Measurements from ENCODE around the gene MYLIP. TPM values are rescaled to one million over a fixed set of nuclear protein-coding genes. Genes with fewer than 3 reads are reported as not detected.

The MYLIP gene
- total RNA-seq, 4 donors from 2014 or later: 8.6 to 32.0 (median 17.5) TPM

GRCh38 chr6:16184551-16184950, 55.7 kb downstream of the MYLIP start:
- DNase-seq: no peak
- Histone ChIP-seq H3K4me3 (no peak overlapping the region), H3K27ac (no peak overlapping the region), H3K27me3 (no peaks in the 10 kb centered on the region), H3K9me3 (no peaks in the 10 kb centered on the region), H3K4me1 (peaks cover 0 to 19% (median 0%) of the 10 kb centered on the region in 3 donors), H3K36me3 (no peaks in the 10 kb centered on the region)
- 48 to 71% methylated on average over 3 of the region's 3 CpGs for WGBS, 2 donors
- intact Hi-C loops (cut with DNase I): loop anchor here (5.0 kb wide), 1 partner anchor 492 kb away; no protein-coding TSS in a partner anchor
- no peak for TF ChIP-seq POLR2A (IDR thresholded peaks at IDR 0.05)
- TF ChIP-seq, protein P1, sequence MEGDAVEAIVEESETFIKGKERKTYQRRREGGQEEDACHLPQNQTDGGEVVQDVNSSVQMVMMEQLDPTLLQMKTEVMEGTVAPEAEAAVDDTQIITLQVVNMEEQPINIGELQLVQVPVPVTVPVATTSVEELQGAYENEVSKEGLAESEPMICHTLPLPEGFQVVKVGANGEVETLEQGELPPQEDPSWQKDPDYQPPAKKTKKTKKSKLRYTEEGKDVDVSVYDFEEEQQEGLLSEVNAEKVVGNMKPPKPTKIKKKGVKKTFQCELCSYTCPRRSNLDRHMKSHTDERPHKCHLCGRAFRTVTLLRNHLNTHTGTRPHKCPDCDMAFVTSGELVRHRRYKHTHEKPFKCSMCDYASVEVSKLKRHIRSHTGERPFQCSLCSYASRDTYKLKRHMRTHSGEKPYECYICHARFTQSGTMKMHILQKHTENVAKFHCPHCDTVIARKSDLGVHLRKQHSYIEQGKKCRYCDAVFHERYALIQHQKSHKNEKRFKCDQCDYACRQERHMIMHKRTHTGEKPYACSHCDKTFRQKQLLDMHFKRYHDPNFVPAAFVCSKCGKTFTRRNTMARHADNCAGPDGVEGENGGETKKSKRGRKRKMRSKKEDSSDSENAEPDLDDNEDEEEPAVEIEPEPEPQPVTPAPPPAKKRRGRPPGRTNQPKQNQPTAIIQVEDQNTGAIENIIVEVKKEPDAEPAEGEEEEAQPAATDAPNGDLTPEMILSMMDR (IDR thresholded peaks at IDR 0.05): no peak

DNA sequence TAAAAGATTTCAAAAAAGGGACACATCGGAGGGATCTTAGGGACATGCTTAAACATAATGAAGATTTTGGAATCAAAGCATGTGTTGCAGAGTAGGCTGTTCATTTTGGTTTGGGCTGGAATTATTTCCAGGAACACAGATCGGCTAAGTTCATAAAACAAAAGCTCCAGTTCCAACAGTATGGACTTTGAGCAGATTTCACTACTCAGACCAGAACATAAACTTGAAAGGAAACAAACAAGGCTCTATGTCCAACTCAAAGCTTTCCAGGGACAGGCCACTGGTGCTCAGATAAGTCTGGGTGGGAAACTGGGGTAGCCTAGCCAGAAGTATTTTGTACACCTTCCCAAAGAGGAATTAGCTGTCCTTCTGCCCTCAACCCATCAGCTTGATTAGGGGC, 58.3 kb downstream of the MYLIP start:
- Histone ChIP-seq H3K9me3 (no peaks in the 10 kb centered on the region), H3K4me3 (no peak overlapping the region), H3K36me3 (no peaks in the 10 kb centered on the region), H3K27me3 (peaks cover 0 to 11% (median 0%) of the 10 kb centered on the region in 4 donors), H3K27ac (no peak overlapping the region), H3K4me1 (peaks cover 0 to 13% (median 0%) of the 10 kb centered on the region in 3 donors)
- no peak for DNase-seq
- intact Hi-C loops (cut with DNase I): no loop called here
- WGBS, 2 donors: 83% methylated on average over 2 of the region's 2 CpGs
- TF ChIP-seq, protein P1 (IDR thresholded peaks at IDR 0.05): no peak
- TF ChIP-seq POLR2A (IDR thresholded peaks at IDR 0.05): no peak

DNA sequence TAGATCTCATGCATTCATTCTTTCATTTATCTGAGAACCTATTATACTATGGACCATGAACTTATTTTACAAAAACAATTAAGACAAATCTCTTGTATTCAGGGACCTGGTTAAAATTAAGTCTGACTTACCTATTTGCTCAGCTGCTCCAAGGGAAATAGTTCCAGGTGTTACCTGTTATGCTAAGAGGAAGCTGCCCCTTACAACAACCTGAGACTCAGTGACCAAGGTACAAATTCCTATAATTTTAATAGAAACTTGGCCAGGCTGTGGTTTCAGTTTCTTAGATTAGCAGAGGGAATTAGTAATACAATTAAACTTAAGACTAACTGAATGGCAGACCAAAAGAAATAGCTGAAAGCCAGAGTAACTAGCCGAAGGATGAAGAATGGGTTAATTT, 61.3 kb downstream of the MYLIP start:
- TF ChIP-seq, protein P1 (IDR thresholded peaks at IDR 0.05): no peak
- TF ChIP-seq POLR2A (IDR thresholded peaks at IDR 0.05): no peak
- Histone ChIP-seq H3K4me3 (no peak overlapping the region), H3K27me3 (peaks cover 0 to 12% (median 0%) of the 10 kb centered on the region in 4 donors), H3K9me3 (no peaks in the 10 kb centered on the region), H3K4me1 (no peaks in the 10 kb centered on the region), H3K27ac (no peak overlapping the region), H3K36me3 (no peaks in the 10 kb centered on the region)
- intact Hi-C loops (cut with DNase I): no loop called here
- no peak for DNase-seq
- 67 to 75% methylated on average over 1 of the region's 1 CpG for WGBS, 2 donors

DNA sequence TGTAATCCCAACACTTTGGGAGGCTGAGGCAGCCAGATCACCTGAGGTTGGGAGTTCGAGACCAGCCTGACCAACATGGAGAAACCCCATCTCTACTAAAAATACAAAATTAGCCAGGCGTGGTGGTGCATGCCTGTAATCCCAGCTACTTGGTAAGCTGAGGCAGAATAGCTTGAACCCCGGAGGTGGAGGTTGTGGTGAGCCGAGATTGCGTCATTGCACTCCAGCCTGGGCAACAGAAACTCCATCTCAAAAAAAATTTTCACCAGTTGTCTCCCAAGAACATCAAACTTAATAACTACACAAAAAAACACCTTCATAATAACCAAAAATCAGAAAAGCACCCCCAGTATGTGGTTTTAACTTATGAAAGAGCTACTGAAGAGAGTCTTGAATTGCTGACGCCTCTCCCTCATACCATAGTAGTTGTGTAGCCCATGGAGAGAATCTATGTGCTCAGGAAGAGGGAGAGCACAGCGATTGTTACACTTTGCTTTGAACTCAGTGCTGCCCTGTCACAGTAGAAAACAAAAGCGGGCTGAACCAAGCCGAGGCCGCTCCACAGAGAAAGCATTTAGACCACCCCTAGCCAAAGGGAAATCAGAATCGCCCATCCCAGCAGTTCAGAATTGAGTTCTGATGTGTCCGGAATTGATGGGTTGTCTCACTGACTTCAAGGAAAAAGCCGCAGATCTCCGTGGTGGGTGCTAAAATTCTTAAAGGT, 67.5 kb downstream of the MYLIP start:
- intact Hi-C loops (cut with DNase I): no loop called here
- TF ChIP-seq POLR2A (IDR thresholded peaks at IDR 0.05): no peak
- TF ChIP-seq, protein P1 (IDR thresholded peaks at IDR 0.05): no peak
- DNase-seq: no peak
- WGBS, 2 donors: 86 to 94% methylated on average over 8 to 14 of the region's 14 CpGs
- Histone ChIP-seq H3K27me3 (peaks cover 0 to 32% (median 0%) of the 10 kb centered on the region in 4 donors), H3K36me3 (no peaks in the 10 kb centered on the region), H3K4me1 (peaks cover 0 to 11% (median 0%) of the 10 kb centered on the region in 3 donors), H3K4me3 (no peak overlapping the region), H3K9me3 (no peaks in the 10 kb centered on the region), H3K27ac (no peak overlapping the region)

GRCh38 chr6:16196984-16197546, 68.2 kb downstream of the MYLIP start:
- Histone ChIP-seq H3K4me1 (peaks cover 0 to 11% (median 0%) of the 10 kb centered on the region in 3 donors), H3K27ac (no peak overlapping the region), H3K9me3 (no peaks in the 10 kb centered on the region), H3K27me3 (peaks cover 0 to 26% (median 0%) of the 10 kb centered on the region in 4 donors), H3K4me3 (no peak overlapping the region), H3K36me3 (no peaks in the 10 kb centered on the region)
- no peak for DNase-seq
- TF ChIP-seq, protein P1 (IDR thresholded peaks at IDR 0.05): no peak
- no peak for TF ChIP-seq POLR2A (IDR thresholded peaks at IDR 0.05)
- intact Hi-C loops (cut with DNase I): no loop called here
- WGBS, 2 donors: 74 to 77% methylated on average over 9 to 12 of the region's 19 CpGs
